ENCODE data around the gene FANCC.

Gene FANCC

DNA sequence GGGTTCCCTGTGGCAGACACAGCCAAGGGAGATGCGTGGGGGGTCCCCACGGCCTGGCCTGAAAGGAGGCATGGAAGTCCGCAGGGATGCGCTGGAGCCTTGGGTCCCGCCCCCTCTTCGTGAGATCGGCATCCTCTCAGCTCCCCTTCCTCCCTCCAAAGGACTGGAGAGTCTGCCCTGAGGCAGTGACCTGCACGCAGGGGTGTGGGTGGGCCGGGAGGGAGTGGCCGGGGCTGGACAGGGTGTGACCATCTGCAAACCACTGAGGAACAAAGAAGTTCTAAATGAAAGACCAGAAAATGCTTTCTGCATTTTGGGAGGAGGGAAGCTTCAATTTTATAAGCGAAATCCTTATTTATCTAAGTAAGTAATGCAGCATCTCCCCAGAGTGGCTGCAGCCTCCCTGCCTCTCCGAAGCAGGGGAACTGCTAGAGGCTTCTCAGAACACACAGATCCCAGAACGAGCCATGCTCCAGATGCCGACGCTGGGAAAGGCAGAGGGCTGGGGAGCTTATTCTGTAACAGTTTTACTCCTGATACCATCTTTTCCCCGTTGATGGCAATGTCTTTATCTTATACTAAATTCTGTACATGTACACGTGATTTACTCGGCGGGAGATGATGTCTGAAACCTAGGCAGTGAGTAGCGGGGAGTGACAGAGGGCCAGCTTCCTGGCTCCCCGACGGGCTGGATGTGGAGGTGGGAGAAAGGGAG is 221.7 kb downstream of the FANCC start:
- no peak for DNase-seq

DNA sequence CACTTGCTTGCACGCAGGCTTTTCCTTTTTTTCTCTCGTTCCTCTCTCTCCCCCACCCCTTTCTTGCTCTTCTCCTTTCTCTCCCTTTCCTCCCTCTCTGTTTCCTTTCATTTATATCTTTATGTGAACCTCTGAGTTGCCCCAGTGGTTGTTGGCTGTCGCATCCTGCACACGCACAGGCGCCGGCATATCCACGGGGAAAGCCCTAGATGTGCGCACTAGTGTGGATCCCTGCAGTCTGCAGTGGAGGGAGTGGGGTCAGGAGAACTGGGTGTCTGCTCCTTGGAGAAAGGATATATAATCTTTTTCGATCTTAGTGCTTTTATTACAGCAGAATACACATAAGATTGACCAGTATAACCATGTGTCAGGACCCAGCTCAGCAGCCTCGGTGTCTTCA is 223.5 kb downstream of the FANCC start:
- DNase-seq: no peak

DNA sequence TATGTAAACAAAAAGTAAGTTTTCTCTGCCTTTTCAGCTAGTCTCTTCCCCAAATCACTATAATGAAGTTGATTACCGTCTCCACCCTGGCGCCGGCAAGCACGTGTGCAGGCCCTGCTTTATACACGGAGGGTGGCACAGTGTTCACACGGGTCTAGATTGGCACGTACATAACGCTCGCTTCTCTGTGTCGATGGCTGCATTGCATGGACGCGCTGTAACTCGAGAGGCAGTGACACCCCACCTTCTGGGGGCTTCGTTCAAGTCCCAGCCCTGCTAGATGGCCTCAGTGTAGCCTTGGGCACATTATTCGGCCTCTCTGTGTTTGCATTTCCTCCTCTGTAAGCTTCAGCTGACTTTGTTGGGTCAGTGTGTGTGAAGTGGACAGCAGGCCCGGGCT is 223.9 kb downstream of the FANCC start:
- DNase-seq: no peak

DNA sequence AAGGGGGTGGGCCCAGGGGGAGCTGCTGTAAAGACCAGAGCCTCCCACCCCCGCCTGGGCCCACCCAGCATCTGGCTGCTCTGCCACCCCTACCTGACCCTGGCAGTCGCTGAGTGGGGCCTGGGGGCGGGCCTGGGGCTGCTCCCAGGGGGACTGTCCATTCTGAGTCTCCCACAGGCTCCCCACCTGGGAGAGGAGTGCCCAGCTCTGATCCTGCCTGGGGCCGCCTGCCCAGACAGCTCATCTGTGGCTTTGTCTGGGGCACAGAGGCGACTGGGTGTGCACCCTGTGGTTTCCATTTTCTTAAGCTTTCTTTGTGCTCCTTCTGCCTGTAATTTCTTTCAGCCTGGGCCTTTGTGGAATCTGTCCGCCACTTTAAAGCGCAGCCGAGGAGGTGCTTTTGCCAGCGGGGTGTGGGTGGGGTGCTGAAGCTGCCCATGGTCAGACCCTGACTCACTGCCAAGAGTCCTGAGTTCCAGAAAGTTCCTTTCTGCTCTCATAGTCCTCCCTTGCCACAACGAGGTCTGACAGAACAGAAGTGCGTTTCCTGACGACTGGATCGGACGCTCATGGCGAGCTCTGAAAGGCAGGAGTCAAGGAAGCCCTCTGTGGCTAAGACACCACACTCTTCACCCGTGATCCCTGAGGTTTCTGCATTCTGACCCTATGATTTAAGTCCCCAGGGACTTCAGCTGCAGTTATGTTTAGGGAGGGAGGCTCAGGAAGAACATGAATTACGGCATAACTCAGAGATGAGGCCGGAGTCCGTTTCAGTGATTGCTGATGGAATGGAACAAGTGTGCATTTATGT is 225.0 kb downstream of the FANCC start:
- DNase-seq: no peak

DNA sequence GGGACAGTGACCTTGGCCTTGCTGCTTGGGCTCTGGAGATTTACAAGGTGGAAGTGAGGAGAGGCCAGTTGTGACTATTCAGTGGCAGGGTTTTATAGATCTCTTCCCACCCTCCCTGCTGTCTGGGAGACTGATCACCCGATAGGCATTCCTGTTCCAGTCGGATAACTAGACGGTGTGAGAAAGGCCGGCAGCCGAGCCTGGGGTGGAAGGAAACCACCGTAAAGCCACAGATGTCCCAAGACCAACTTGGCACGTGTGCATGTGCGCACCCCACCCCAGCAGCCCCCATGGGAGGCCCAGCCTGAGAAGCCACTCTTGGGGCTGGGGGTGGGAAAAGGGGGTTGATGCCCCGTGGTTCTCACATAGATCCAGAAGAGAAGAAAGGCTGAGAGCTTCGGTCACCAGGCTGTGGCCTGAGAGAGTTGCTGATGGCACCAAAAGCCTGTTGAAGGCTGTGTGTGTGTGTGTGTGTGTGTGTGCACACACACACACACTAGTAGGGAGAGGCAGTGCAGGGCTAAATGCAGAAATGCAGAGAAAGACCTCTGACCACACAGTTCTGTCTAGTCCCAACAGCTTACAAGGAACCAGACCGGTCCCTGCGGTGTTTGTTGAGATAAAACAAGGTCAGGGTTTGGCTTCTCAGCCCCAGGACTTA is 225.8 kb downstream of the FANCC start:
- DNase-seq: no peak

DNA sequence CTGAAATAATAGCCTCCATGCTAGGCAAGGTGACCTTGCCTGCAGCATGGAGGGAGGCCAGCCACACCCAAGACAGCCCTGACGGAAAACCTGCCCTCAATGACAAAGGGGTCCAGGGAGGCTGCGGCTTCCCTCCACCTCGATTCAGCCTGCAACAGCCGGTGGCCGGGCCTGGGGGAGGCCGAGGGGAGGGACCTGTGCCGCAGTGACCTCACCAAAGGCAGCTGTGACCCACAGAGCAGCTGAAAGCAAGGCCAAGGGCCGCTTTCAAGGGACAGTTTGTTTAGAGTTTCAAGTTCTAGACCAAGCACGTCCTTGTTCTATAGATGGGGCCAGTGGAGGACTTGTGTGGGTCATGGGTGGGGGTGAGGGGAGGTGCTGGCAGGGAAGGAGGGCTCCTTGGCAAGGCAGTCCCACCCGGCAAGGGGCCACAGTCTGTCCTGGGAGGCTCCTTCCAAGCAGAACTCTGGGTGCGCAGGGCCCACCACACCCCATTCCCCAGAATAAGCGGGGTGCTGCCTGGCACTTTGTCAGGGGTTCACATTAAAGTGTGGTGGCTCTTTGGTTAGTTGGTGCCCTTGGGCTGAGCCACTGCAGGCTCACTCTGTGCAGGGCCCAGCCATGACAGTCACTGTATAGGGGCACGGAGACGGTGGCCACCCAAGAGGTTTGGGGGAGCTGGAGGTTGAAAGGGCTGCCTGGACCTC is 226.5 kb downstream of the FANCC start:
- no peak for DNase-seq

DNA sequence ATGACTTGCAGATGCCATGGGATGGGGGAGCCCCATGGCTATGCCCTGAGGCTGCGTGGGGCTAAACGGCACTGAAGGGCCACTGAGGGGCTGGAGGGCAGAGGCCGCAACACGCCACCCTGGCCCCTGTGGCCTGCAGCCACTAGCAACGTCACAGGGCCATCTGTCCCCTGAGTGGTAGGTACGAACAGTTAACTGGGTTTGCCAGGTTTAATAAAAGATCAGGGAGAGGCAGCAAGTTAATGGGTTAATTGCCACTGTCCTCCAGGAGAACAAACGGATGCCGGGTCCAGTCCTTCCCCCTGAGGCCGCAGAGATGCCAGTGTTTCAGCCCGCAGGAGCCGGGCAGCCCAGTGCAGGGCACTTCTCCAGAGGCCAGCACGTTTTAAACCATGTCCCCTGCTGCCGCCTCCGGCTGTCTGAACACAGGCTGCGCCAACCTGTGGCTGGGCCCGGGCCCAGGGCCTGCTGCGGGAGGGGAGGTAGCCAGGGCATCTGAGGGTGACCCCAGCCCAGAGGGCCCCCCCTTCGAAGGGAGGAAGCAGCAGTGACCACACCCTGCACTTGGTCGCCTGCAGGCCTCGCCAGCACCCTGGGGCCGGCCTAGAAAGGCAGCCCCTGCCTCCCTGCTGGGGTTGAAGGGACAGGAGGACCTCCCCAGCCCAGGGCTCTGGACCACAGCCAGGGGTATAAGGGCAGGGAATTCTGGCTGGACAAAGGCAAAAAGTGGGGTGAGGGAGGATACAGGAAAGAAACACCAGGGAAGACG is 227.3 kb downstream of the FANCC start:
- DNase-seq: no peak

DNA sequence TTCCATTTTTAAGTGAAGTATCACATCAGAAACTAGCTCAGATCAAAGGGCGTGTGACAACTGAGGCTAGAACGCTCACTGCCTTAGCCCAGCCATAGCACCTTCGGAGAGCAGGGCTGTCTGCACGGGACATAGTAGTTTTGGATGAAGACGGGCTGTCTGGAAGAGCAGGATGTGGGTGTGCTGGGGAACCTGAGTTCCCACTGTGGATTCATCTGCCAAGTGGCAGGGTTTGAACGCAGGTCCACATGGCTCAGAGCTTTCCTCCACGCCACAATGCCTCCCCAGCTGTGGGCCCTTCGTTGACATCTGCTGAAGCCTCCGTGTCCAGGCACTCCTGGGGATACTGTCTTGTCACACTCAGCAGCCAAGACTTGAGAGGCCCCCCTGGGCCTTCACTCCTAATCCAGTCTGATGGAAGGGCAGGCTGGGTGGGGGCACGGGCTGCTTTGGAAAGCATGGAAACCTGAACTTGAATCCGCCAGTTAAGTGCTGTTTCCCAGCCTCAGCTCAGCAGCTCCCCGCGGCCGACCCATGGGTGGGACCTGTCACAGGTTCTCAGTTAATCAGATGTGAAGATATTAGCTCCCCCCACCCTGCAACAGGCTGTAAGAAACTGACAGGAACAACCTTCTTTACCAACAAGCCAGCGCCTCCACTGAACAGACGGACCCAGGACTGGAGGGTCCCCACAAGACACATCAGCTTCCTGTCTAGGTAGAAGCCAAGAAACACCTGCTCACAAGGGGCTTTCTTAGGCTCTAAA is 228.1 kb downstream of the FANCC start:
- DNase-seq: no peak

DNA sequence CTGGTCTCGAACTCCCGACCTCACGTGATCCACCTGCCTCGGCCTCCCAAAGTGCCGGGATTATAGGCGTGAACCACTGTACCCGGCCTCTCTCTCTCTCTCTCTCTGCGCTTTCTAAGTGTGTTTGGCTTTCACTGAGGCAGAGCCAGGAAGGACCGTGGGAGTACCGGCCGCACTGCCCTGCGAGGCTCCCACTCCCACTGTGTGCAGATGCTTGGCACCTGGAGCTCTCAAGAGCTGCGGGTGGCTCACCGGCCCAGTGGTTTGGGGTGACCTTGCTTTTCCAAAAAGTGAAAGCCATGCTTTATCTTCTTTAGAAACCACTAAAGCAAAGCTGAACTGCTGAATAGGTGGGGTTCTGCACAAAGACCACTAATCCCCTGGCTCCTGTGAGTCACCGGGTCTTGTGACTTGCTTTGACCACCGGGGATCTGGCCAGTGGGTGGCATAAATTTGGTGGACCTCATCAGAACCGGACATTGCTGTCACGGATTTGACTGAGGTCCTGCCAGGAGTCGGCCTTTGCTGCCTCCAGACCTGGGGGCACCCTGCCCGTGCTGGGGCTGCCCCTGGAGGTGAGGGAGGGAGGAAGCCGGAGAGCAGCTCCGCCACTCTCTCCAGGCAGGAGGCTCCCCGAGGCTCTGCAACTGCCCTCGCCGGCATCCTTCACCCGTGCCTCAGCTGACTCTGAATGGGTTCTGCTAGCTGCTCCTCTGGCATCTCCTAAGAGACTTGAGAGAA is 228.9 kb downstream of the FANCC start:
- DNase-seq: no peak

DNA sequence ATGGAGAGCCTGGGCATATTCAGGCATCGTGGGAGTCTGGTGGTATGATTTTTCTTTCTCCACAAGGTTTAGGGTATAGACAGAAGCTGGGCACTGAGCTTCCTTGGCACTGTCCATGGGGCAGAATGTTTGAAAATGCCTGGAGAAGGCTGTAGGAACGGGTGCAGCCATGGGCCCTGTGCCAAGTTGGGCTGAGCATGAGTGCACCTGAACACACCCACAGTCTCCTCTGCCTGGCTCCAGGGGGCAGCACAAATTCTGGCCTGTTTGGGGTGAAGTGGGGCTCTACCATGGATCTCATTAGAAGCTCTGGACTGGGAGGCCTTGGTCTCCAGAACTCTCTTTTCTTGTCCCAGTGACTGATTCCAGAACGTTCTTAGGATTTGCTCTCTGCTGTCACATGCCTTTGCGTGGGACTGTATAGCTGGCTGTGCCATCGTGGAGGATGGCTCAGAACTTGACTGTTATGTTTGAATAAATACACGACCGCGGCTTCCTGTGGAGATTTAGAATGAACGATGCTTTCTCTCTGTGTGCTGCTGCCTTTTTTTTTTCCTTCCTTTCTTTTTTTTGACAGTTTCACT is 229.8 kb downstream of the FANCC start:
- DNase-seq: no peak

DNA sequence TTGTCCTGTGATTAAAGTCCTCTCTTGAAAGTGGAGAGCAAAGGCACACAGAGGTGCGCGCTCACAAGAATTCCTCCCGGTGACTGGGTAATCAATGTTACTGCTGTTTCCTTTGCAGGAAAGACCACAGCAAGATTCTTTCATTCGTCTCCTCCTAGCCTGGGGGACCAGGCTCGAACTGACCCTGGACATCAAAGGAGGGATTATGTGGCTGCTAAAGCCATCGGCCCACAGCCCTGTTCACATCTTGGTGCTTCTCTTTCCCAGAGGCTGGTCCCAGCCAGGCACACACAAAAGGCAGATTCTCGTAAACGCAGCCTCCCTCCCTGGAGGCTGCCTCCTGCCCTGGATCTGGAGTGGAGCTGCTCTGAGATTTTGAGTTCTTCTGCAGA is 230.9 kb downstream of the FANCC start:
- no peak for DNase-seq

DNA sequence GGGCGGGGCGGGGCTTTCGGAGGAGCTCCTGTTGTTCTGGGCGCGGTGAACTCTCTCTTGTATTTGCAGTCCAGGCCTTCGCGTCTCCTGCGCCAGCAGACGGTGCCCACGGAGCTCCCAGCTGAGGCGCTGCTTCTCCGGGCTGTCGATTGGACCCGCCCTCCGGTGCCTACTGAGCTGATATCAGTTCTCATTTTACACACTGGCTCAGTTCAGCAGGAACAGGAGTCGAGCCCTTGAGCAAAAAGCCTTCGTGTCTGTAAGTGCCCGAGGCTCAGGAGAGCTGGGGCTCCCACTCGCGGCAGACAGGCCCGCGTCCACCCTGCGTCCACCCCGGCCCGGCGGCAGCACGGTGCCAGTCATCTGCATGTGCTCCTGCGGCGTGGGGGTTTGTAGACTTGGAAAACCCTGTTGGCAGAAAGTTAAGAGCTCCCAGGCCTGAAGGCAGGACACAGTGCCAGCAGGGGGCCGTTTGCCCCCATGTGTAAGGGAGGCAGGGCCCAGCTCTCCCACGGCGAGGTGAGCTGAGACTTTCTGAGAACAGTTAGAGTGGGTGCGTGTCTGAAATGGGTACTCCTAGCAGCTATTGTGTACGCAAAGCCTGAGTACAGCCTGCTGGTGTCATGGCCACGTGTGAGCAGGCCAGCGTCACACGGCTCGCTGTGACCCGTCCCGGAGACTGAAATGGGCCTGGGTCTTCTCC is 231.5 kb downstream of the FANCC start:
- DNase-seq: no peak

DNA sequence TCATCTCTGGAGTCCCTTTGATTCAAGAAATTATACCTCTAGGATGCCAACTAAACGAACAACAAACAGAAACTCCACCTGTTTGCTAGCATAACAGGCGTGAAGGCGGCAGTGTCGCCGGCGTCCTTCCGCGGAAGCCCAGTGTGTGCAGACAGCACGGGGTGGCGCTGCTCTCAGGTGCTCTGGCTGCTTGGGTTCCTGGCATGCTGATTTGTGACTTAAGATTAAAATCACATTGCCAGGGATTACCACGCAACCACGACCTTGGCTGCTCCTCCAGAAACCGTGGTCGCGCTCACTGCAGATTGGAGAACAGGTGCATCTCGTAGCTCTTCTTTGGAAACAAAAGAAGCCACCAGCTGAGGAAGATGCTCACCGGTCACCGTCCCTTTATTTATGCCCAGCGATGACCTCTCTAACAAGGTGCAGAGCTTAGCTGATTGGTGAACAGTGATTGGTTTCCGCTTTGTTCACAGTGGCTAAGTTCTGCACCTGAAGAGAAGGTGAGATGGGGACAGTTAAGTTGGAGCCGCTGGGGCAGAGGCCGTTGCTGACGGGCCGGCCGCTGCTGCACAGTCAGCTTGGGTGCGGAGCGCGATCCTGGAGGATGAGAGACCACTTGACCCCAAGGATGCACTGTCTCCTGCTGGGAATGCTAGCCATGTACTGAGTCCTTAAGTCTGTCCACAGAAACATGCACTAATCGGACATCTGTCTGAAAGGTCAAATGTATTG is 232.3 kb downstream of the FANCC start:
- no peak for DNase-seq

DNA sequence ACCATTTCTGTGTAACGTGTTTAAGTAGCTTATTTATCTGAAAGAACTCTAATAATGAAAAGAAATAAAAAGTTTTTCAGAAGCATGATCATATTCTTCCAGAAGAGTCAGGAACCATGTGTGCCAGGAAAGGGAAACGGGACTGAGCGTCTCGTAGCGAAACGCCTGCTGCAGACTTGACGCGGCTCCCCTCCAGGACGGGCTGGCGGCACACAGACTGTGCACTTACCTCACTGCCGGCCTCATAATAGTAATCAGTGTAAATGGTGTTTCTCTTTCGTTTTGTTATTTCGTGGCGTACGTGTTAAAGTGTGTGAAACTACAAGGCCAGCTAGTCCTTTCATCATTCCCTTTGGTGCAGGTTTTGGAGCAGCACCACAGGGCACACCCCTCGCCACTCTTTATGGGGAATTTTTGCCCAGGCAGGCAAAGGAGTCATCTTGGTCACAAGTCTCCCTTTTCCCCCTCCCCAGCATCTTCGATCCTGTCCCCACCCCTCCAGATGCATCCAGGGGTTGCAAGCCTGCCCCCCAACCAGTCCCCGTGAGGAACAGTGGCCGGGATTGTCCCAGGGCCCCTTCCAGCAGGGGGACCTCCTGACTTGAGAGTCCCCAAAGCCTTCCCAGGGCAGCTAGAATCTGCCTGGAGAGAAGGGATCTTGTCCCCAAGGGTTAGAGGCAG is 233.1 kb downstream of the FANCC start:
- no peak for DNase-seq

DNA sequence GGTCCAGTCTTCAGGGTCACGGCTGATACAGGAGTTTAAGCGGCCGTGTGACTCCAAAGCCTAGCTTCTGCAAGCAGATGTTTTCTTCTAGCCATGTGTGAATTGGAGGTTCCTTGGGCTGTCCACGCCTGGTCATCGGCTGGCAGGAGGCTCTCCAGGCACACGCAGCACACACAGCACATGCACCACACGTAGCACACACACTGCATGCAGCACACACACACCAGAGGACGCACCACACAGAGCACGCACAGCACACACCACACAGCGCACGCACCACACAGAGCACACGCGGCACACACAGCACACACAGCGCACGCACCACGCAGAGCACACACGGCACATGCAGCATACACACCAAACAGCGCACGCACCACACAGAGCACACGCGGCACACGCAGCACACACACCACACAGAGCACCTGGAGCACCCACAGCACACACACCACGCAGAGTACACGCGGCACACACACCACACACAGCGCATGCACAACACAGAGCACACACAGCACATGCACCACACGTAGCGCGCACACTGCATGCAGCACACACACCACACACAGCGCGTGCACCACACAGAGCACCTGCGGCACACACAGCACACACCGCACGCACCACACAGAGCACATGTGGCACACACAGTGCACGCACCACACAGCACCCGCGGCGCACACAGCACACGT is 234.3 kb downstream of the FANCC start:
- no peak for DNase-seq

DNA sequence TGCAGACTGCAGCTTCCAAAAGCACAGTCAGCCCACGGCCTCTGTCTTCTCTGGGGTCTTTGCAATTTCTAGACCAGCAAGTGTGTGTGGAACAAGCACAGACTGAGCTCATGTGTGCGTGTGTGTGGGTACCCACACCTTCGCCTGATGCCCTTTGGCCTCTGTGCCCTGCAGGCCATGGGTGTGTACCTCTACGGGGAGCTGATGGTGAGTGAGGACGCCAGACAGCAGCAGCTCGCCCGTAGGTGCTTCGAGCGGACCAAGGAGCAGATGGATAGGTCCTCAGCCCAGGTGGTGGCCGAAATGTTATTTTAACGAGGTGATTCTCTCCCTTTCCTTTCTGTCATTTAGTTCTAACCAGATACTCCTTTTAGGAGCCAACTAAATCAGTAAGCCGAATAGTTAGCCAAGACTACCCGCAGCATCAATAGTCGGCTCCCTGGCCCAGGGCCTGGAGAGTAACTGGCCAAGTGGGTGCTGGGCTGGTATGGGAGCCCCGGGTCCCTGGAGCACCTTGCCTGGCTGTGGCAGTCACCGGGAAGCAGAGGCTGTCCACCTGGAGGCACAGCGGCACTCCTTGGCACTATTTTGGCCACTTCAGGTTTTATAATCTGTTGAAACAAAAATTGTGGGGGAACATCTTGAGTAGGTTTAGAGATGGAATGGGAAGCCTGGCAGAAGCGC is 235.0 kb downstream of the FANCC start:
- DNase-seq: no peak

DNA sequence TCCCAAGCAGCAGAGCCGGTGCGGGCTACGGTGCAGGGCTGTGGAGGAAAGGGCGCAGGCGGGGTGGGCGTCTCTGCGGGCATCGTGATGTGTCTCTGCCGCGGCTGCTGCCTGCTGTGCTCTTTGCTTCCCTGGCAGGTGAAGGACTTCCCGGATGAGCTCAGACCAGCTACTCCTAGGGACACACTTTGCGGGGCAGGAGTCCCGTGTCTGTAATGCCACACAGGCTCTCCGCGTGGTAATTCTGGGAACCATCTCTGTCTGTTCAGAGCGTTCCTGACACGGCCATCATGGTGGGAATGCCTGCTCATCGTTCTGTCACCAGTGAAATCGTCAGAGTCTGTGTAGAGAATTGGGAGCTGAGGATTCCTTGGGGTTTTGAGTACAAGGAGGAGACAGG is 235.5 kb downstream of the FANCC start:
- no peak for DNase-seq

Measured in AML-193 (cell line).